ENCODE results near the gene OR4D9. TPM values are rescaled to one million over a fixed set of nuclear protein-coding genes. Genes with fewer than 3 reads are reported as not detected.
"Not testable (repeated sequence)": the region's sequence is repeated elsewhere in the genome, so short reads cannot be mapped to it uniquely, and the experiment has no call there.

Gene OR4D9
- total RNA-seq = not detected
- long read RNA-seq, donor 1 = 0 reads
- long read RNA-seq, donor 2 = 0 reads

GRCh38 chr11:59510941-59511589, at the start of gene OR4D9:
TSS of gene OR4D9 (plus strand) at chr11:59511539. CDS start at chr11:59514913, 3,374 bp downstream.
- intact Hi-C loops (cut with DNase I) = no loop called here
- DNase-seq (ENCODE audit: low spot score) = no peak

GRCh38 chr11:59463190-59463641, 48.1 kb upstream of the OR4D9 start:
- intact Hi-C loops (cut with DNase I) = no loop called here
- no peak for DNase-seq (ENCODE audit: low spot score)

GRCh38 chr11:59473015-59473414, 38.3 kb upstream of the OR4D9 start, which contains the start of gene OR4D10:
TSS of gene OR4D10 (plus strand) at chr11:59473315. CDS start at chr11:59477430, 4,115 bp downstream.
- no peak for DNase-seq (ENCODE audit: low spot score)
- intact Hi-C loops (cut with DNase I) = no loop called here

- no peak for DNase-seq (ENCODE audit: low spot score)
- intact Hi-C loops (cut with DNase I) = no loop called here
These were observed 36.2 kb upstream of the OR4D9 start for GRCh38 chr11:59475176-59475575.

GRCh38 chr11:59479906-59480305, 31.4 kb upstream of the OR4D9 start:
- intact Hi-C loops (cut with DNase I) = no loop called here
- no peak for DNase-seq (ENCODE audit: low spot score)

GRCh38 chr11:59480359-59480758, 31.0 kb upstream of the OR4D9 start:
- intact Hi-C loops (cut with DNase I) = no loop called here
- no peak for DNase-seq (ENCODE audit: low spot score)

GRCh38 chr11:59501931-59502330, 9.4 kb upstream of the OR4D9 start:
- intact Hi-C loops (cut with DNase I) = no loop called here
- DNase-seq (ENCODE audit: low spot score) = no peak

GRCh38 chr11:59503276-59503675, 8.1 kb upstream of the OR4D9 start, which contains the start of gene OR4D11:
TSS of gene OR4D11 (plus strand) at chr11:59503576. CDS start at chr11:59503576, 0 bp downstream.
- no peak for DNase-seq (ENCODE audit: low spot score)
- intact Hi-C loops (cut with DNase I) = no loop called here

- no peak for DNase-seq (ENCODE audit: low spot score)
- intact Hi-C loops (cut with DNase I) = no loop called here
These were observed 336 bp downstream of the OR4D9 start for GRCh38 chr11:59511675-59512074.

GRCh38 chr11:59520139-59520538, 8.8 kb downstream of the OR4D9 start:
- intact Hi-C loops (cut with DNase I); DNase-seq (ENCODE audit: low spot score): not testable (repeated sequence)

- no peak for DNase-seq (ENCODE audit: low spot score)
- intact Hi-C loops (cut with DNase I) = no loop called here
These were observed 9.4 kb downstream of the OR4D9 start for GRCh38 chr11:59520741-59521140.

- DNase-seq (ENCODE audit: low spot score) = no peak
- intact Hi-C loops (cut with DNase I) = no loop called here
These were observed 12.2 kb downstream of the OR4D9 start for GRCh38 chr11:59523541-59523940.

GRCh38 chr11:59528711-59529110, 17.4 kb downstream of the OR4D9 start:
- no peak for DNase-seq (ENCODE audit: low spot score)
- intact Hi-C loops (cut with DNase I) = no loop called here

GRCh38 chr11:59532620-59533019, 21.3 kb downstream of the OR4D9 start:
- DNase-seq (ENCODE audit: low spot score) = no peak
- intact Hi-C loops (cut with DNase I) = loop anchor here in 1 of 2 donors (10.0 kb wide), 1 partner anchor 152 kb away; no protein-coding TSS in a partner anchor

- intact Hi-C loops (cut with DNase I) = loop anchor here in 1 of 2 donors (10.0 kb wide), 1 partner anchor 150 kb away; no protein-coding TSS in a partner anchor
- no peak for DNase-seq (ENCODE audit: low spot score)
These were observed 23.3 kb downstream of the OR4D9 start for GRCh38 chr11:59534676-59535075.

GRCh38 chr11:59542142-59542810, 30.9 kb downstream of the OR4D9 start:
- DNase-seq (ENCODE audit: low spot score) = no peak
- intact Hi-C loops (cut with DNase I) = no loop called here

GRCh38 chr11:59543713-59544112, 32.4 kb downstream of the OR4D9 start:
- DNase-seq (ENCODE audit: low spot score); intact Hi-C loops (cut with DNase I): not testable (repeated sequence)

GRCh38 chr11:59544869-59545178, 33.5 kb downstream of the OR4D9 start:
- DNase-seq (ENCODE audit: low spot score) = no peak
- intact Hi-C loops (cut with DNase I) = loop anchor here in 1 of 2 donors (5.0 kb wide), 1 partner anchor 317 kb away; no protein-coding TSS in a partner anchor

GRCh38 chr11:59545179-59546020, 34.1 kb downstream of the OR4D9 start:
- intact Hi-C loops (cut with DNase I) = loop anchor here in 1 of 2 donors (5.0 kb wide), 1 partner anchor 317 kb away; no protein-coding TSS in a partner anchor
- no peak for DNase-seq (ENCODE audit: low spot score)

Data from posterior vena cava (tissue), 2 donors.